ENCODE measurements around the gene NCEH1.

GRCh38 chr3:172676196-172676922 lies 34.5 kb downstream of the NCEH1 start:
- TF ChIP-seq ZNF274 (IDR thresholded peaks at IDR 0.05; ENCODE audit: low read depth, low read length) (no peak), YY1 (IDR thresholded peaks at IDR 0.05; ENCODE audit: insufficient read depth, insufficient read length) (no peak)

Measured in NT2/D1 (cell line).